ENCODE measurements around the gene RBM20.

DNA sequence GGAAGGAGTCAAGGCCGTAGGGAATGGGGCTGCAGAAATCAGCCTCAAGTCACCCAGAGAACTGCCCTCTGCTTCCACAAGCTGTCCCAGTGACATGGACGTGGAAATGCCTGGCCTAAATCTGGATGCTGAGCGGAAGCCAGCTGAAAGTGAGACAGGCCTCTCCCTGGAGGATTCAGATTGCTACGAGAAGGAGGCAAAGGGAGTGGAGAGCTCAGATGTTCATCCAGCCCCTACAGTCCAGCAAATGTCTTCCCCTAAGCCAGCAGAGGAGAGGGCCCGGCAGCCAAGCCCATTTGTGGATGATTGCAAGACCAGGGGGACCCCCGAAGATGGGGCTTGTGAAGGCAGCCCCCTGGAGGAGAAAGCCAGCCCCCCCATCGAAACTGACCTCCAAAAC lies 177.4 kb downstream of the RBM20 start:
- TF ChIP-seq POLR2AphosphoS5 (IDR thresholded peaks at IDR 0.05) = no peak
- TF ChIP-seq, protein P1, sequence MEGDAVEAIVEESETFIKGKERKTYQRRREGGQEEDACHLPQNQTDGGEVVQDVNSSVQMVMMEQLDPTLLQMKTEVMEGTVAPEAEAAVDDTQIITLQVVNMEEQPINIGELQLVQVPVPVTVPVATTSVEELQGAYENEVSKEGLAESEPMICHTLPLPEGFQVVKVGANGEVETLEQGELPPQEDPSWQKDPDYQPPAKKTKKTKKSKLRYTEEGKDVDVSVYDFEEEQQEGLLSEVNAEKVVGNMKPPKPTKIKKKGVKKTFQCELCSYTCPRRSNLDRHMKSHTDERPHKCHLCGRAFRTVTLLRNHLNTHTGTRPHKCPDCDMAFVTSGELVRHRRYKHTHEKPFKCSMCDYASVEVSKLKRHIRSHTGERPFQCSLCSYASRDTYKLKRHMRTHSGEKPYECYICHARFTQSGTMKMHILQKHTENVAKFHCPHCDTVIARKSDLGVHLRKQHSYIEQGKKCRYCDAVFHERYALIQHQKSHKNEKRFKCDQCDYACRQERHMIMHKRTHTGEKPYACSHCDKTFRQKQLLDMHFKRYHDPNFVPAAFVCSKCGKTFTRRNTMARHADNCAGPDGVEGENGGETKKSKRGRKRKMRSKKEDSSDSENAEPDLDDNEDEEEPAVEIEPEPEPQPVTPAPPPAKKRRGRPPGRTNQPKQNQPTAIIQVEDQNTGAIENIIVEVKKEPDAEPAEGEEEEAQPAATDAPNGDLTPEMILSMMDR (IDR thresholded peaks at IDR 0.05) = no peak
- no peak for TF ChIP-seq EP300 (IDR thresholded peaks at IDR 0.05)
- TF ChIP-seq POLR2A (IDR thresholded peaks at IDR 0.05) = no peak

All from sigmoid colon (tissue), 4 donors.